Fibroblast of pulmonary artery (primary cell): ENCODE data around the gene PALLD.

Source experiments
- DNase-seq: peaks from one replicate; pipeline ENCODE4 v3.0.0-alpha.2; 2010; ENCODE audit warnings: low read depth
- H3K4me3 ChIP-seq: replicated peaks from 2 replicates; pipeline ENCODE4 v1.5.1; 2011; ENCODE audit warnings: low read depth, mild to moderate bottlenecking, control low read depth, low read length, moderate library complexity
- CTCF ChIP-seq: IDR thresholded peaks from 2 replicates; pipeline ENCODE4 v1.5.1; 2011; ENCODE audit warnings: mild to moderate bottlenecking, control low read depth, low read length, inconsistent platforms; ENCODE audit errors: missing control alignments

PALLD gene

DNA sequence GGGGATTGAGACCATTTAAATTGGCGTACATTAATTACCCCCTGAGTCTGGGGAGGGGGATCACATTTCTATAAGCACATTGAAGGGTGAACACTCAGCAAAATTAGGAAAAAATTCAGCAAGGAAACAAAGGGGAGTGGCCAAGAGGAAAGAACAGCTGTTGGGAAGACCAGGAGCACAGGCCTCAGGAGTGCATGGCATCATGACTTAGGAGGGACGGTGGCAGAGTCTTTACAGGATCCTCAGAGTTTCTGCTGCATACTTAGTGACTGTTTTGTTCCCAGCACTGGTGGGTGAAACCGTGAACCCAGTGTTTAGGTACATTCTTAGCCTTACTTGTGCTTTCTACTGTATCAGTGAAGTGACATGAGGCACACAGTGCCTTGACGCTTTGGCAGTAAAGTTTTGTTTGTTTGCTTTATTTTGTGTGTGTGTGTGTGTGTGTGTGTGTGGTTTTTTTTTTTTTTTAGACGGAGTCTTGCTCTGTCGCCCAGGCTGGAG is 391.9 kb downstream of the PALLD start:
- no peak overlapping the region for H3K4me3 ChIP-seq
- no peak for DNase-seq
- TF ChIP-seq CTCF: no peak

GRCh38 chr4:168891086-168891485 is 394.2 kb downstream of the PALLD start:
- no peak for TF ChIP-seq CTCF
- no peak overlapping the region for H3K4me3 ChIP-seq

GRCh38 chr4:168891688-168892087 is 394.8 kb downstream of the PALLD start:
- H3K4me3 ChIP-seq: no peak overlapping the region
- TF ChIP-seq CTCF: no peak
- DNase-seq: no peak

More at GRCh38 chr4:168891086-168891485, 394.2 kb downstream of the PALLD start:
- no peak for DNase-seq

- no peak for DNase-seq
- TF ChIP-seq CTCF: no peak
- H3K4me3 ChIP-seq: no peak overlapping the region
Measured at GRCh38 chr4:168892475-168892874, 395.6 kb downstream of the PALLD start.

DNA sequence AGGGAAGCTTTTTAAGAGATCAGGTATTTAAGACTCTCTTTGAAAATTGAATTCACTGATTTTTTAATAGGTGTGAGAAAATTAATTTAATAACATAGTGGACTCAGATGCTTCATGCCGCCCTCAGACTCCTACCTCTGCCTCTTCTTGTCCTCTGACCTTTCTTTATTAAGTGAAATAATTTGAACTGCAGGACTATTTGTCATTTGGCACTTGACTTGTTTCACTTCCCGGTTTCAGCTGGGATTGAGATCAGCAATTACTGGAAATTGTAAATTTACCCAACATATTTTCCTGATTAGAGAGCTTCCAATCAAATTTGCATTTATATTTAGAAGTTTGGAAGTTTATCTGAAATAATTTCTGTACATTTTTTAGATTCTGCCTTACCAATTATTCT is 396.4 kb downstream of the PALLD start:
- no peak for DNase-seq
- TF ChIP-seq CTCF: no peak
- no peak overlapping the region for H3K4me3 ChIP-seq

DNA sequence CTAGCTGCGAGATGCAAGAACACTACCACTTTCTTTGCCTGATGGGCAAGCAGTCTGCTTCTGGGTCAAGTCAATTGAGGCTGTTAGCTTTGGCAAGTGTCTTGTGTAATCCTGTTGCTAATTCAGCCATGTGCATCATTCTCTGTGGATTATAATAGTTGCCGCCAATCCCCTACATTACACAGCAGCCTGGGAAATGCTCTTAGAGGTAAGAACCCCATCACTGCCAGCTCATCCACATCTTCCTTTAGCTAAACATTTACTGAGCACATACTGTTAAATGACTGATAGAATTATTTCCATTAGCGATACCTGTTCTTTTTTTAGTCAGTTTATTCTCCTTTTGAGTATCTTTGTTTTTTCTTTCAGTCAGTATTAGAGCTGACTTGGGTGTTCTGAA is 397.0 kb downstream of the PALLD start:
- no peak overlapping the region for H3K4me3 ChIP-seq
- DNase-seq: no peak
- TF ChIP-seq CTCF: no peak

DNA sequence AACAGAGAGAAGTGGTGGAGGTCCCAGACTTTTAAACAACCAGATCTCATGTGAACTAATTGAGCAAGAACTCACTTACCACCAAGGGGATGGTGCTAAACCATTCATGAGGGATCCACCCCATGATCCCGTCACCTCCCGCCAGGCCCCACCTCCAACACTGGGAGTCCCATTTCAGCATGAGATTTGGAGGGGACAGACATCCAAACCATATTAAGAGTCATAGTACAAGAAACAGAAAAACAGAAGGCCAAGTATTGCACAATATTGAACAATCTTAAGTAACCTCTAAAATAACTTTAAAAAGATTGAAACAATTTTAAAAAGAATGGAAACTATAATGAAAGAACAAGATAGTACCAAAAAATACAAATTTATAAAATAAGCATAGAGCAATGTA is 403.2 kb downstream of the PALLD start:
- DNase-seq: peak; percentile 54
- no peak overlapping the region for H3K4me3 ChIP-seq
- no peak for TF ChIP-seq CTCF
